A673 (cell line): ENCODE data around the gene ESF1.

Experiments
- EZH2 ChIP-seq: fragments of 200-600 bp; sonication (generic); IDR thresholded peaks from 2 replicates; pipeline ENCODE4 v1.6.1; 2017; ENCODE audit warnings: borderline replicate concordance, low read depth, mild to moderate bottlenecking, mixed read lengths, antibody characterized with exemption, low read length; ENCODE audit not compliant: poor library complexity, severe bottlenecking
- TF ChIP-seq, protein P1 (sequence below): fragments of 300-800, 200-600 bp; sonication (generic); conservative IDR thresholded peaks from 2 replicates; pipeline ENCODE4 v1.5.1; 2017; ENCODE audit warnings: low read depth, mild to moderate bottlenecking, antibody characterized with exemption, low read length, moderate library complexity, mixed read lengths

GRCh38 chr20:13800728-13801134 is 16.0 kb upstream of the ESF1 start:
- no peak for TF ChIP-seq EZH2
- TF ChIP-seq, protein P1, sequence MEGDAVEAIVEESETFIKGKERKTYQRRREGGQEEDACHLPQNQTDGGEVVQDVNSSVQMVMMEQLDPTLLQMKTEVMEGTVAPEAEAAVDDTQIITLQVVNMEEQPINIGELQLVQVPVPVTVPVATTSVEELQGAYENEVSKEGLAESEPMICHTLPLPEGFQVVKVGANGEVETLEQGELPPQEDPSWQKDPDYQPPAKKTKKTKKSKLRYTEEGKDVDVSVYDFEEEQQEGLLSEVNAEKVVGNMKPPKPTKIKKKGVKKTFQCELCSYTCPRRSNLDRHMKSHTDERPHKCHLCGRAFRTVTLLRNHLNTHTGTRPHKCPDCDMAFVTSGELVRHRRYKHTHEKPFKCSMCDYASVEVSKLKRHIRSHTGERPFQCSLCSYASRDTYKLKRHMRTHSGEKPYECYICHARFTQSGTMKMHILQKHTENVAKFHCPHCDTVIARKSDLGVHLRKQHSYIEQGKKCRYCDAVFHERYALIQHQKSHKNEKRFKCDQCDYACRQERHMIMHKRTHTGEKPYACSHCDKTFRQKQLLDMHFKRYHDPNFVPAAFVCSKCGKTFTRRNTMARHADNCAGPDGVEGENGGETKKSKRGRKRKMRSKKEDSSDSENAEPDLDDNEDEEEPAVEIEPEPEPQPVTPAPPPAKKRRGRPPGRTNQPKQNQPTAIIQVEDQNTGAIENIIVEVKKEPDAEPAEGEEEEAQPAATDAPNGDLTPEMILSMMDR = no peak
